ENCODE results near the gene IL1RL1.
"Not testable (repeated sequence)": the region's sequence is repeated elsewhere in the genome, so short reads cannot be mapped to it uniquely, and the experiment has no call there.

The IL1RL1 gene

DNA sequence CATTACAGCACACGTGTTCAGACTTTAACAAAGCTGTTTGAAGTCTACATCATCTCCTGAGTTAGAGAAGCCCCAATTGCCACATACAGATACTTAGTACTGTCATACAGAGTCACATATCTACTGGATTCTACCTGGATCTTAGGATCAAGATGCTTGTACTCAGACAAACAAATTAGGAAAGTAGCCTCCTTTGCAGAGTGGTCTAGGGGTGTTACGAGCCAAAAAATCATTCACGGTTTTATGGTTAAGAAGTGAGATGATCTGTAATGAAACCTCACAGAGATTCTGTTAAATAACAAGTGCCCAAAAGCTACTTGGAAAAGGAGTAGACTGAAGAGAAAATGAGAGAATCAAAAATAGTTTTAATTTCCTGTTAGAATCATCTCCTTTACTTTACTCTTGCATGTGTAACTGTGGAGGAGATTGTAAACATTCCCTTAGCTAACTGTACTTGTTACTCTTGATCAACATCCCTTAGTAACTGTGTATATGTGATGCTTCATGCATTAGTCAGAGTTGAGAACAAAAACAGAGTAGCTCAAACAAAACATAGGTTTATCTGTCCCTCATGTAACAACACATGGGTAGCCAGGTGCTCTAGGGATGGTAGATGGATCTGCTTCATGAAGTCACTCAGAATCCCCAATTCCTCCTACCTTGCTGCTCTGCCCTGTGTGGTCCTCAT, 16.4 kb upstream of the IL1RL1 start:
- DNase-seq, result no peak

DNA sequence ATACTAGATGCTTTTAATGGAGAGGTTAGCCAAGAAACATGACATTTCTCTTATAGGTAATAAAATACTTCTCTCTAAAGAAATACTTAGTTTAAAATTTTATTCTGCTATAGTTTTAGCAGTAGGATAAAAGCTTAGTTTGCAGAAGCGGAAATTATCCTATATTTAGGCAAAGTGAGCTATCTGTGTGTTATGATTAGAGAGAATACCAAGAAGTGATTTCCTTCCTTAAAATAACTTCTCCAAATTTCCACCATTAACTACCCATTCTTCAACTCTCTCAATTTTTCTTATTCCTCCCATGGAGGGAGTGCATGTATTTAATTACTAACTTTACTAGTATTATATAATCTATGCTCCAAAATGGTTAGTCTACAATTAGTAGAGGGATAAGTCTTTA, 15.8 kb upstream of the IL1RL1 start:
- no peak for DNase-seq

DNA sequence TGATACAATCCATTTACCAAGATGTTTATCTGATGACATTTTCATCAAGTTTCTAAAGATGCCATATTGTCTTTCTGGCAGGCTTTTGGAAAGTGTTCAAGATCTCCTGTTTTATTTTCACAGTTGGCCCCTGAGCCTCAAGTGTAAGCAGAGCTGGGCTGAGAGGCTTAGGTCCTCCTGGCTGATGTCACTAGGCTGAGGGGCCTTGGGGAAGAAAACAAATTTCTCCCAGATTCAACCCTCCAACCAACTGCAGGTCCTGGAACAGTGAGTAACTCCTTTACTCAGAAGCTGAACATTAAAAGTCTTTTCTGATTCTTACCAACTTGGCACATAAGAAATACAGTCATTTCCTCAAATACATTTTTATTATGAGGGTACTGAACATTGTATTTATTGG, 14.9 kb upstream of the IL1RL1 start:
- DNase-seq, result no peak

DNA sequence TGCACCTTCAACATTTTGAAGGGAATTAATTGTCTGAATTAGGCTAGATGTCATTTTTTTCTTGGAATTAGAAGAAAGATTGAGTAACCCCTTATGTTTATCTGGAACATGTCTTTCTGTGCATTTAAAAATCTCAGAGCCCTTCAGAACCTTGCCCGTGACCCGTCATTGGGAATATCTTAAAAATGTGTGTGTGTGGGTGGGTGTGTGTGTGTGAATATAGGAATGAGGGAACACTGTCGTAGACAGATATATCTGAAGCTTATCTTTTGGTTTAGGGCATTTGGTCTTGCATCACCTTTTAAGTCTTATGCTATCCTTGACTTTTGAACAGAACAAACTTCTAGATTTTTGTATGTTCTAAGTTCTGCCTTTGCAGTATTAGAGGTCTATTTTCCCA, 13.5 kb upstream of the IL1RL1 start:
- DNase-seq, result no peak

DNA sequence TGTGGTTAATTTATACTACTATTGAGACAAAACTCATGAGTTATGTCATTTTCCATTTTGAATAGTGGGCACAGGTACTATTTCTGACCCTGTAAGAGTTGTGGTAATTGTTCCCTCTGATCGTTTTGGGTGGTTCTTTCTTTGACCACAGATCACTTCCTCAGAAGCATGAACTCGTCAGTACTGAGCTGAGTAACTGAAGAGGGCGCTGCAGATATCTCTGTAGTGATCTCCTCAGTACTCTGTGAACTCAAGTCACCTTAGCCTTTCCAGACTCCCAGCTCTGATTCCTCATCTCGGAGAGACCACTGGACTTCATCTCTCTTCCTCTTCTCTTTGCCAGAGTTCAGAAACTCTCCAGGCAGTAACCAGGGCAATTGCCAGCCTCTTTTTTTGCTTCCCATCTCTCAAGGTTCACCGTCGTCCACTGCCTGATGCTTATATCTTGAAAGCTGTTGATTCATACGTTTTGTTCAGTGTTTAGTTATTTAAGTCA, 9.4 kb upstream of the IL1RL1 start:
- DNase-seq, result no peak

DNA sequence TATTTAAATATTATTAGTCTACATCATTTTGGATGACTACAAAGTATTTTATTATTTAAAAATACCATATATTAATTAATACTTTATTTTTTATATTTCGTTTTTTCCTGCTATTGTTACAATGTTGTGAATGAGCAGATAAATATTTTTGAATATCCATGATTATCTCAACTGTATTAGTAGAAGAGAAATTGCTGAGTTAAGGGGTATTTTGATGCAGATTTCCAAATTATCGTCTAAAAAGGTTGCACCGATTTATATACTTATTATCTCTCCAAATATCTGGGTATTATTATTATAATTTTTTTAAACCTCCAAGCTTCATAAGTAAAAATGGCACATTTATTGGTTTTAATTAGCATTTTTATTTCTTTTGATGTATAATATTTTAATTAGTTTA, 8.9 kb upstream of the IL1RL1 start:
- DNase-seq, result no peak

DNA sequence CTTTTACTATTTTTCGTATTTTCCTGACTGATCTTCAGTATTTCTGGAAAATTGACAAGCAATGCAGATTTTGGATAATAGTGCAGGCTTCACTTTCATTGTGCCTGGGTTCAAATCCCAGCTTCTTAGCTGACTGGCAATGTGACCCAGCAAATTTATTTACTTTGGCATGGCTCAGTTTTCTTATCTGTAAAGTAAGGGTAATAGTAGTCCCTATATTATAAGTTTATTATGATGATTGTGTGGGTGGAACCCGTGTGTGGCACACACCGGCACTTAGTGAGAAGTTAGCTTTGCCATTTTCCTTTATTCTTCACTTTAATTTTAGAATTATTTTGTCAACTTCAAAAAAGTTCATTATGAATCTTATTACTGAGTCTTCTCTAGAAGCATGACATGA, 7.8 kb upstream of the IL1RL1 start:
- DNase-seq, result no peak

DNA sequence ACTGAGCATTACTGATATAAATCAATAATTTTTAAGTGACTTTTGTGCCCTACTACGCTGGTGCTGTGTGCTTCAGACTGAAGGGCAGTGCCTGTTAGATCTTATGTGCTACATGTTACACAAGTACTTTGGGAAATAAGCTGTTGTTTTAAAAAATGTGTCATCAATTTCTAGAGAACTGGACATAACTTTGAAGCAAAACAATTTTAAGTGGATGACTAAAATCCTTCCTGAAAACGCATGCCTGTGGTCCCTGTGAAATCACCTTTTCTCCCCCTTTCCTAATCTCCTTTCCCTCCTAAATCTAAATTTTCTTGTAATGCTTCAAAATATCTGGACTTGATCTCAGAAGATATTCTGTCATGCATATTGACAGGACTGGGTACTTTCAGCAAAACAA, 7.1 kb upstream of the IL1RL1 start:
- no peak for DNase-seq

DNA sequence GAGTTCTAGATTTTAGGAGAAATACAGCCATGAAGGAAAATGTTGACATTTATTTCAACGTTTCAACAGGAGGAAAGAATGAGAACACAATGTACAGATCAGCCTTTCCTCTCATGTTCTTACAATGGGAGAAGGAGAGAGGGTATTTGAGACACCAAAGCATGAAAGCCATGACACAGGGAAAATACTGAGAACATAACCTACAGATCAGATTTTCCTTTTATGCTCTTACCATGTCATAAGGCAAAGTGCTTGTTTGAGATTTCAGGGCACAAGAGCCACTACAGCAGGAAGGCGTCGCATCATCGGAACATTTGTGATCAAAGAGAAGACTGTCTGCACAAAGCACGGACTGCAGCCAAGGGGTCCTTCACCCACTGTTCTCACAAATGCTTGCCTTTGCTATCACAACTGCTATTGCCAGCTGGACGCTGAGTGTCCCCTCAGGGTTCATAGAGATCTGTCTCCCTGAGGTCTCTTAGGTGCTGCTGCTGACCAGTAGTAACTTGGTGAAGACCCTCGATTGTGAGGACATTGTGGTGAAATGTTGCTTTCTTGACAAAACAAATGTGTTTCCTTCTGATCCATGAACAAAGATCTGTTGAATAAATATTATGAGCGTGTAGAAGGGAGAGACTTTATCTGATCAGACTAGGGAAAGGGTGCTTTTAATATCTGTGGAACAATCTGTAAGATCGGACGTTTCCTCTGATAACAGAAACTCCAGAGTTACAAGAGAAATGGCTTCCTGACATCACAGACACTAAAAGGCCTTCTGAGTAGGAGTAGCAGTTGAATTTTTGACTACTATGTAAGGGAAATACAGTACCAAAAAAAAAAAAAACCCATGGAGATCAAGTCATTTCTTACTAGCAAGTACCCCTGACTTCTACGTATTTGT, 6.4 kb upstream of the IL1RL1 start:
- no peak for DNase-seq

DNA sequence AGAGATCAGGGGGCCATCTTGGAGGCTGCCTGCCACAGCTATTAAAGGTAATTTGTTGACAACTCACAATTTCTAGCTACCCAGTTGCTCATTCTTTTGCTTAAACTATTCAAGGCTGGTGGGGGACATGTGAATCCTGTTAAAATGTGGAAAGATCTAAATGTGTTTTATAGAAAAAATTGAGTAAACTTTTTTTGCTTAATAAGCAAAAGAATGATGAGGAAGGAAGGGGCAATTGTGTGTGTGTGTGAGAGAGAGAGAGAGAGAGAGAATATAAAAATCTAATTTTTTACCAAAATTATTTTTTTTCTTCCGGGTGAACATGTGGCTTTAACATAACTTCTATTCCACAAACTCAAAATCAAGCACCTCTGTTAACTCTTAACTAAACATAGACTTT, 5.2 kb upstream of the IL1RL1 start:
- no peak for DNase-seq

DNA sequence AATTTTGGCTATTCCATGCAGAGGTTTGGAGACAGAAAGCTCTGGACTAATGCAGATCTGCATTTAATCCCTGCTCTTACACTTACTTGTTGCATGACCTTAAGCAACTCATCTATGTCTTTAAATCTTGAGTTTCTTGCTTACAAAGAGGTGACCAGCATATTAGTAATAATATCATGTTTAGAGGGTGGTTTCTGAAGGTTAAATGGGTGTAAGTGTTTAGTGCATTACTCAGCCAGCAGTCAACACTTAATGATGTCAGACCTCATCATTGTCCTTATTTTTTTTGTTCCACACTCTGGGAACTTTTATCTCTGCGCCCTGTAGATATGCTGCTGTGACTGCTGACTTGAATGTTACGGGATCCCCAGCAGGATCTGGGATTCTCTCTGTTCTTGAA, 1.7 kb downstream of the IL1RL1 start:
- no peak for DNase-seq

DNA sequence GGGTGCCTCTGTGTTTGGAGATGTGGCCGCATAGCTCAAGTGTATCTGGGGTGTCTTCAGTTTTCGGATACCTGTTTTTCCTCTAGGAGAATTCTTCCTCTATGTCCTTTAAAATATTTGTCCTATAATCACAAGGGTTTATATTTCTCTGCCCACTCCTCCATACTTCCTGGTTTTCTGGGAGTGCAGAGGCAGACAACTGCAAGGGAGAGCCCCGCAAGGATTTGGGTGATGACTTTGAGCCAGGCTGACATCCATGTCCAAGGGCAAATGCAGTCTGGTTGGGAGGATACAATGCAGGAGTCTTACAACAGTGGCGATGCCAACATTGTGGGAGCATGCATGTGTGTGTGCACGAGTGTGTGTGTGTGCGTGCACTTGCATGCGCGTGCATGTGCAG, 2.1 kb downstream of the IL1RL1 start:
- DNase-seq, result no peak

DNA sequence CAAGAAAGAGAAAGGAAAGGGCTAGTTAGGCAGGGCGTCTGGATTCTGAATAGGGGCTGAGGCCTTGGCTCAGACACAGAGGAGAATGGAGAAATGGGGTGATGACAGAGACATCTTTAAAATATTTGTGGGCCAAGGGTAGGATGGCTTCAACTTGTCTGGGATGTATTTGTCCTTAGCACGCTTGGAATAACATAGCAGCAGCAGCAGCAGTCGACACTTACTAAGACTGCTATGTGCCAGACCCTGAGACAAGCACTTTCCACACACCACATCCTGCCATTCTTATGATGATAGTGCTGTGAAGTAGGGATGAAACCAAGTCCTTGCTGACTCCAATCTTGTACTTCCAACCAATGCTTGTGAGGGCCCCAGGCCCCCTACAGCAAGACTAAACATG, 2.6 kb downstream of the IL1RL1 start:
- no peak for DNase-seq

DNA sequence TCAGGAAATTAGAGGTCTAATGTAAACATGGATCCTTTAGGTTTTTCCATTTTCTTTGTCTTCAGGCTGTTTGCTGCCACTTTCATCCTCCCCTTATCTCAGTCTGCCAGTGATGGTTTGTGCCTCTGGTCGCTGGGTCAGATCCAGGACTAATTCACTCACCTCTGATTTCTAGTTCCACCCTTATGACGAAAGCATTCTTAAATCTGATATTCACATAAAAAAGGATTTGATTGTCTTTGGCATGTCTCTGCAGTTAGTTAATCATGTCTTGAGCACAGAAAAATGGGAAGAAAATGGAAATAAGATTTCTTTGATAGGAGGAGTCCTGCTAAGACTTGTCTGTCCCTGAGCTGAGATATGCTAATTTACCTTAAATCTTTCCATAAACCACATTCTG, 4.6 kb downstream of the IL1RL1 start:
- DNase-seq, result no peak

DNA sequence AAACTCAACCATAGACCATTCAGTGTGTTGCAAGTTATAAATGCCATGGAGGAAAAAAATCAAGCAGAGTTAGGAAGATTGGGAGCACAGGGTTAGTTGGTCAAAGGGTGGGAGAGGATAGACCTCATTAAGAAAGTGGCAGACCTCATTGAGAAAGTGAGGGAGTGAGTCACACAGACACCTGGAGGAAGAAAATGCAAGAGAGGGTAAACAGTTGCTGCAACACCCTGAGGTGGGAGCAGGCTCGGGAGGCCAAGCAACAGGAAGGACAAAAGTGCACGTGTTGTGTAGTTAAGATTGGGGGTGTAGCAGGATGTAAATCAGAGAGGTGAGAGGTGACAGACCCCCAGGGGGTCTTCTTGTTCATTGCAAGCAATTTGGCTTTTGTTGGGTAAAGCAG, 6.4 kb downstream of the IL1RL1 start:
- no peak for DNase-seq

DNA sequence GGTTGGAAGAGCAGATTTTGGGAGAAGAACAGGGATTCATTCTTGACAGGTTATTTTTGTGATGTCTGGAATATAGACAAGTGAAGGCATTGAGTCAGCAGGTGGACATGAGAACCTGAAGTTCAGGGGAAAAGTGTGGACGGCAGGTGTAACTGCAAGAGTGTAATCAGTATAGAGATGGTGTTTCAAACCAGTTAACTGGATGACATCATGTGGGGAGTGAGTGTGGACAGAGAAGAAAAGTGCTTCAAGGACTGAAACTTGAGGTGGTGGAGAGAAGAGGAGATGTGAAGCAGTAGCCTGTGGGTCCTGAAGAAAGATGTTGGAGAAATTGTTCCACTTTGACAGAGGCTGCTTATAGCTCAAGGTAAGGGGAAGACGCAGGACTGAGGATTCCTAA, 7.1 kb downstream of the IL1RL1 start:
- DNase-seq, result no peak

DNA sequence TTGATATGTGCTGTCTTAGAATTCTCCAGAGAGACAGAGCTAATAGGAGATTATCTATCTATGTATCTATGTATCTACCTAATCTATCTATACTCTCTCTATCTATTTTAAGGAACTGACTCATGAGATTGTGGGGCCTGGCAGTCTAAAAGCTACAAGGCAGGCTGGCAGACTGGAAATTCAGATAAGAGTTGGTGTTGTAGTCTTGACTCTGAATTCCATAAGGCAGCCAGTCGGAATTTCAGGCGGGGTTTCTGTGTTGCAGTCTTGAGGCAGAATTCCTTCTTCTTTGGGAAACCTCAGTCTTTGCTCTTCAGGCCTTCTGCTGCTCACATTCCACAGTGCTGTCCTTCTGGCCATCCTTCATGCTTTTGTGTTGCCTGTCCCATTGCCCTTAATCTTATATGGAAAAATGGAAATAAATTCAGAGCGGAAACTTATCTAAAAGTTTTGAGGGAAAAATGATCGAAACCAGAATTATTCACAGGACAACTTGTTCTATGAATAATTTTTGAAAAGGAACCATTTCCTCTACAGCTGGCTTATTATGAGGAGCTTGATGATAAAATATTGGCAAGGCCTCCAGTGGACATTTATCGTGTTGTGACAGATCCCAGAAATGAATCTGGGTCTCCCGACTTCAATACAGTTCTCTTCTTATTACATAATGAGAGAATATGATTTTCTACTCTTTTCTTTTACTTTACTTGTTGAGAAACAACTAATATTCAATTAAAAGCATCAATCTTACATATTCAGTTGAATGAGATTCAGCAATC, 10.8 kb downstream of the IL1RL1 start:
- no peak for DNase-seq

DNA sequence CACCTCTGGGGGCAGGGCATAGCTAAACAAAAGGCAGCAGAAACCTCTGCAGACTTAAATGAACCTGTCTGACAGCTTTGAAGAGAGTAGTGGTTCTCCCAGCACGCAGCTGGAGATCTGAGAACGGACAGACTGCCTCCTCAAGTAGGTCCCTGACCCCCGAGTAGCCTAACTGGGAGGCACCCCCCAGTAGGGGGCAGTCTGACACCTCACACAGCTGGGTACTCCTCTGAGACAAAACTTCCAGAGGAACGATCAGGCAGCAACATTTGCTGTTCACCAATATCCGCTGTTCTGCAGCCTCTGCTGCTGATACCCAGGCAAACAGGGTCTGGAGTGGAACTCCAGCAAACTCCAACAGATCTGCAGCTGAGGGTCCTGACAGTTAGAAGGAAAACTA, 13.6 kb downstream of the IL1RL1 start:
- not testable (repeated sequence) for DNase-seq

DNA sequence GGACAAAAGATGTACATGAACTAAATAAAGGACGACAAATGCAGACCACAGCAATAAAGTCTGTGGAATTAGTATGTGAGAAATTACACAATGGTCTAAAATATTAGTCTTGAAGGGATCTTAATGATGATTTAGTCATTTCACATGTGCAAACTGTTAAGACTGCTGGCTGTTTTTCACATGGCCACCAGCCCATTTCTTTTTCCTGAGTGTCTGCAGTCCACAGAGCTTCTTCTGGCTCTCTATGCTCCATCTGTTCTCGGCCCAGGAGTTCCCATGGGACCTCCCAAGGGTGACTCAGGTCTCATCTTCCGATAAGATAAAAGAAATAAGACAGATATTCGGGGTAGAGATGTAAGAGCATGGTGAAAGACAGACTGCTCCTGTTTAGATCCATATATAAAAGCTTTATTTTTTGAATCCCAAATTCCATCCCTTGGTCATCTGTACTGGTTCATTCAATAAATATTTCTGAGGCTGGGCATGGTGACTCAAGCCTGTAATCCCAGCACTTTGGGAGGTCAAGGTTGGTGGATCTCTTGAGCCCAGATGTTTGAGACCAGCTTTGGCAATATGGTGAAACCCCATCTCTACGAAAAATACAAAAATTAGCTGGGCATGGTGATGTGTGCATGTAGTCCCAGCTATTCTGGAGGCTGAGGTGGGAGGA, 20.1 kb downstream of the IL1RL1 start:
- no peak for DNase-seq

DNA sequence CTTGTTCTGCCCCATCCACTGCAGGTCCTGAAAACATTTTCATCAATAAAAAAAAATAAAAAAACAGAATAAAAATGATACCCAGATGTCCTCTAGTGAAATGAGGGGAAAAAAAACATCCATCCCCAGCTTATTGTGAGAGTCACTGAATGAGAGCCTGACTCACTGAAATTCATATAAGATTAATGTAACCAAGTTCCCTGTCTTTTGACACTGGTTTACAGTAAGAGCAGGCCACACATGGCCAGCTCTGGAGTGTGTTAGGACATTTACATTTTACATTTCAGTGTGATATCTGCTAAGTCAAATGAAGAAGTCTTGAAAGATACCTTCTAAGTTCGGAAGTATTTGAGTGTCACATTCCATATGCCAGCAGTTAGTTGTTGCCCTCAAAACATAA, 23.1 kb downstream of the IL1RL1 start:
- no peak for DNase-seq

DNA sequence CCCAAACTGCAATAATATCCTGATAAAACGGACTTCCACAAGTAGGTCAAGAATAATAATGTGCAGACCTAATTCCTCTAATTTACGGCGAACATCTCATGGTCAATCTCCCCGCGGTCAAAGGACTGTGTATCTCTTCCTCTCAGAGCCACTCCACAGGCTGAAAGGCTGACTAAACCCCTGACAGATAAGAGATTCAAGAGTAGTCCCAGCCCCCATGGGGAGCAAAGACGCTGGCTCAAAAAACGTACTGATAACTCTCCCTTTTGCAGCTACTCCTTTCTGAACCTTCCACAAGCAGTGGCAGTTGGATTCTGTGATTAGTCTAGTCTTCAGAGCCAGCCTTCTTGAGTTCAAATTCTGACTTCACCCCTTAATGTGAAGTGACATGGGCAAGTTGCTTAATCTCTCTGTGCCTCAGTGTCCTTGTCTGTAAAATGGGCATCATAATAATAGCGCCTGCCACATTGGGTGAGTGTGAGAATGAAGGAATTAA, 24.6 kb downstream of the IL1RL1 start:
- DNase-seq, result no peak

DNA sequence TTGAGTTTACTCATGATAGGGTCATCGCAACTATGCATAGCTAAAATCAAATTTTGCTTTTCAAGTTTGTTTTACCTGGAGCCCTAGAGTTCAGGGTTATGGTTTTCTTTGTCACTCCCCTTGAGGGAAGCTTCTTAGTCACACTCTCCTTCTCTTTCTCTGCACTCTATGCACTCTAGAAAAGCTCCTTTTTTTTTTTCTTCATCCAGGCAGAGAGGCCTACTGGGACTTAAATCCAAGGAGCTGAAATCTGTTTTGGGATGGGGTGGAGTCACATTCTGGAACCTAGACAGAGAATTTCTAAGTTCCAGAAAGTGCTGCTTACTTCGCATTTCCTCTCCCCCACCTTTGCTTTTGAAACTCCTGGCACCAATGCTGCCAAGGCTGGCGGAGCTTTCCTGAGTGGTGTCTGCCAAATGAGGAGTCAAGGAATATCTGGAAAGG, 25.2 kb downstream of the IL1RL1 start:
- no peak for DNase-seq

DNA sequence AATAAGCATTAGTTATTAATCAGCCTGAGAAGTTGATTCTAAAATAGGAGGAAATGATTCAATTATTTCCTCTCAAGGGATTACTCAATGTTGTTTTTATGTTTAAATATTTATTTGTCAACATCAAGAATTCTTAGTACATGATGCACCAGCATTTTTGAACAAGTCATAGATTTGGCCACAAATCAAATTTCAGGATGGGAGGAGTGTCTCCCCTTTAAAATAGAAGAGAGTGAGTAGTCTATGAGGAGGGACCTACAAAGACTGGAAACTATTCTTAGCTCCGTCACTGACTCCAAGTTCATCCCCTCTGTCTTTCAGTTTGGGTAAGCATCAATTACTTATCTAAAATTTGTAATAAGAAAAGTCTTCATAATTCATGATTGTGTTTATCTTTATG, 25.6 kb downstream of the IL1RL1 start:
- no peak for DNase-seq

Data from NCI-H524 treated with DMSO at 0.1 percent for 48 hours (cell line).